Spleen (tissue), 11 donors: ENCODE data around the gene AK2. TPM values are rescaled to one million over a fixed set of nuclear protein-coding genes. Genes with fewer than 3 reads are reported as not detected.
A peak's percentile ranks its signal among the peaks of the same experiment; 100 is the strongest.

Experiments used
- DNase-seq: peaks from one replicate; pipeline ENCODE4 v3.0.0-alpha.2; 2020
- H3K27ac ChIP-seq, 8 donors: fragments of 200-600 bp; sonication (generic) in 7 of 8; 1 replicate in 4 of 8; 2 replicates in 4 of 8; pipeline versions ENCODE4 v1.5.0 to v1.8.0; 2016 to 2021; ENCODE audit warnings: inconsistent platforms in 4 of 8, mild to moderate bottlenecking in 4 of 8, moderate library complexity in 1 of 8
- H3K27me3 ChIP-seq, 7 donors: fragments of 200-600 bp; sonication (generic) in 6 of 7; replicated peaks in 1 of 7; 1 replicate in 4 of 7; 2 replicates in 3 of 7; pipeline versions ENCODE4 v1.5.0 to v1.8.0; 2016 to 2021; ENCODE audit warnings: inconsistent platforms in 3 of 7, mild to moderate bottlenecking in 1 of 7
- H3K36me3 ChIP-seq, 6 donors: fragments of 200-600 bp; sonication (generic) in 5 of 6; 1 replicate in 4 of 6; 2 replicates in 2 of 6; pipeline versions ENCODE4 v1.5.0 to v1.8.0; 2016 to 2021; ENCODE audit warnings: inconsistent platforms in 2 of 6
- H3K4me1 ChIP-seq, 6 donors: fragments of 200-600 bp; sonication (generic) in 5 of 6; 1 replicate in 3 of 6; 2 replicates in 3 of 6; pipeline versions ENCODE4 v1.5.0 to v1.8.0; 2016 to 2021; ENCODE audit warnings: inconsistent platforms in 3 of 6
- H3K4me3 ChIP-seq, 8 donors: fragments of 200-600 bp; sonication (generic) in 7 of 8; 1 replicate in 4 of 8; 2 replicates in 4 of 8; pipeline versions ENCODE4 v1.5.0 to v1.8.0; 2016 to 2021; ENCODE audit warnings: inconsistent platforms in 4 of 8, mild to moderate bottlenecking in 4 of 8, moderate library complexity in 2 of 8
- H3K9me3 ChIP-seq, 8 donors: fragments of 200-600 bp; sonication (generic) in 7 of 8; 1 replicate in 4 of 8; 2 replicates in 4 of 8; pipeline versions ENCODE4 v1.5.0 to v1.8.0; 2016 to 2021; ENCODE audit warnings: inconsistent platforms in 4 of 8
- CTCF ChIP-seq, 11 experiments: fragments of 200-600 bp in 7 of 11; fragments of 450-650 bp in 4 of 11; sonication (generic) in 4 of 11; IDR thresholded peaks in 8 of 11; conservative IDR thresholded peaks in 3 of 11; 1 replicate in 7 of 11; 2 replicates in 4 of 11; pipeline versions ENCODE4 v1.4.0 to v1.8.0; 2016 to 2021; ENCODE audit warnings: antibody characterized with exemption in 11 of 11, inconsistent platforms in 4 of 11, mild to moderate bottlenecking in 1 of 11
- POLR2A ChIP-seq, 3 donors: fragments of 450-650 bp; IDR thresholded peaks; one replicate each; pipeline ENCODE4 v1.5.1; 2017; ENCODE audit warnings: antibody characterized with exemption in 3 of 3, mild to moderate bottlenecking in 1 of 3
- POLR2AphosphoS5 ChIP-seq, 3 donors: sonication (generic); formaldehyde crosslinking; IDR thresholded peaks; one replicate each; pipeline ENCODE4 v1.5.1; 2017; ENCODE audit warnings: antibody characterized with exemption in 3 of 3
- WGBS, 5 donors: extraction: QIAGEN DNeasy Blood & Tissue Kit in 3 of 5; methylation state at CpG; one replicate each; pipeline versions ENCODE4 v1.1.5 to v1.1.7; 2013 to 2018; 5-methylcytosine and 5-hydroxymethylcytosine counted together
- intact Hi-C: fragments of 100-400 bp; cut with DNase I; formaldehyde crosslinking; loops from one replicate; pipeline ENCODE4 v1.15.0; 2023; ENCODE audit warnings: low total_unique reads
- polyA plus RNA-seq, 3 donors: library from polyadenylated mRNA; stranded (reverse); fragments of 200-250 nt; gene quantifications; one replicate each; pipeline ENCODE4 v1.2.1, GENCODE V29; 2013
- total RNA-seq, 7 donors: library from RNA; depleted of rRNA in 3 of 7; stranded (reverse); fragments of >200 nt in 3 of 7; fragmentation: NEBNext Ultra II Directional in 4 of 7; extraction: Animal tissue kit (Norgen Biotek cat#: 25700) in 4 of 7; gene quantifications; one replicate each; pipeline versions ENCODE4 v1.1.0 to v1.2.1, GENCODE V29; 2016 to 2021
- donor health status: healthy with polysubstance abuse.
- donor health status: DM: no; HTN: no; CAD: no; lungs with moderate emphysema.
- donor health status: DM: no; HTN: no; CAD: no.
- donor health status: Bipolar disorder and iron deficiency.
- donor health status: healthy.
- donor health status: DM: no; HTN: no; CAD: no.
- donor health status: DM: yes; HTN: yes; CAD: no.

Gene AK2
- total and polyA plus RNA-seq, 10 donors: 42.8 to 139 (median 92.3) TPM

- no peaks in the 10 kb centered on the region for H3K36me3 ChIP-seq
- H3K4me1 ChIP-seq: peaks cover 2 to 27% (median 15%) of the 10 kb centered on the region in 6 donors
- DNase-seq: no peak
- H3K27me3 ChIP-seq: peaks cover 0 to 18% (median 5%) of the 10 kb centered on the region in 7 donors
- 72 to 84% (median 75%) methylated on average over 4 of the region's 4 CpGs for WGBS, 5 donors
- TF ChIP-seq POLR2A (IDR thresholded peaks at IDR 0.05): no peak
- no peak for TF ChIP-seq CTCF (IDR thresholded peaks at IDR 0.05 in 8 of 11, conservative IDR thresholded peaks at IDR 0.05 in 3 of 11)
- TF ChIP-seq POLR2AphosphoS5 (IDR thresholded peaks at IDR 0.05): no peak
- no peak overlapping the region for H3K4me3 ChIP-seq
- H3K9me3 ChIP-seq: no peaks in the 10 kb centered on the region
- intact Hi-C loops: no loop called here
- H3K27ac ChIP-seq: no peak overlapping the region
Measured at GRCh38 chr1:32967888-32968568, 68.7 kb downstream of the AK2 start.

- intact Hi-C loops: no loop called here
Measured at GRCh38 chr1:32966900-32967299, 69.8 kb downstream of the AK2 start.

GRCh38 chr1:32965251-32965747 is 71.4 kb downstream of the AK2 start:
- Histone ChIP-seq H3K4me1 (peaks cover 22 to 47% (median 35%) of the 10 kb centered on the region in 6 donors), H3K27ac (peak overlapping the region; percentile 87 to 98 (median 97)), H3K9me3 (no peaks in the 10 kb centered on the region), H3K4me3 (peak overlapping the region in 7 of 8 donors; percentile 66 to 98 (median 89)), H3K27me3 (no peaks in the 10 kb centered on the region), H3K36me3 (no peaks in the 10 kb centered on the region)
- DNase-seq: no peak
- no peak for TF ChIP-seq POLR2A (IDR thresholded peaks at IDR 0.05)
- TF ChIP-seq CTCF (IDR thresholded peaks at IDR 0.05 in 8 of 11, conservative IDR thresholded peaks at IDR 0.05 in 3 of 11): no peak
- no peak for TF ChIP-seq POLR2AphosphoS5 (IDR thresholded peaks at IDR 0.05)
- intact Hi-C loops: no loop called here
- WGBS, 5 donors: 71 to 78% (median 77%) methylated on average over 5 of the region's 5 CpGs

More at GRCh38 chr1:32966900-32967299, 69.8 kb downstream of the AK2 start:
- peaks cover 0 to 7% (median 0%) of the 10 kb centered on the region in 7 donors for H3K27me3 ChIP-seq
- 84 to 95% (median 95%) methylated on average over 2 of the region's 2 CpGs for WGBS, 5 donors
- peaks cover 9 to 31% (median 19%) of the 10 kb centered on the region in 6 donors for H3K4me1 ChIP-seq
- no peak overlapping the region for H3K4me3 ChIP-seq
- H3K36me3 ChIP-seq: no peaks in the 10 kb centered on the region
- H3K27ac ChIP-seq: no peak overlapping the region
- no peak for DNase-seq
- TF ChIP-seq CTCF (IDR thresholded peaks at IDR 0.05 in 8 of 11, conservative IDR thresholded peaks at IDR 0.05 in 3 of 11) (no peak), POLR2AphosphoS5 (IDR thresholded peaks at IDR 0.05) (no peak), POLR2A (IDR thresholded peaks at IDR 0.05) (no peak)
- no peaks in the 10 kb centered on the region for H3K9me3 ChIP-seq

- no peaks in the 10 kb centered on the region for H3K36me3 ChIP-seq
- intact Hi-C loops: no loop called here
- H3K4me1 ChIP-seq: peaks cover 22 to 53% (median 39%) of the 10 kb centered on the region in 6 donors
- no peaks in the 10 kb centered on the region for H3K9me3 ChIP-seq
- H3K4me3 ChIP-seq: peak within 1 kb of the TSS; percentile 66 to 98 (median 85)
- peak in 7 of 11 experiments; percentile 30 to 66 (median 49) for TF ChIP-seq CTCF (IDR thresholded peaks at IDR 0.05 in 8 of 11, conservative IDR thresholded peaks at IDR 0.05 in 3 of 11)
- TF ChIP-seq POLR2AphosphoS5 (IDR thresholded peaks at IDR 0.05): peak; percentile 100
- TF ChIP-seq POLR2A (IDR thresholded peaks at IDR 0.05): peak; percentile 97 to 98 (median 98)
- 1 to 4% (median 2%) methylated on average over 13 to 83 of the region's 83 CpGs for WGBS, 5 donors
- peak; percentile 100 for DNase-seq
- no peaks in the 10 kb centered on the region for H3K27me3 ChIP-seq
- H3K27ac ChIP-seq: peak within 1 kb of the TSS; percentile 87 to 98 (median 97)
Measured at GRCh38 chr1:32964461-32965250, 72.0 kb downstream of the AK2 start, which contains the start of gene RNF19B. TSS of gene RNF19B (minus strand) at chr1:32964809. CDS start at chr1:32964685, 124 bp downstream.
